HG03558 (cell line): Measurements from ENCODE around the gene ANKS1B.

Source experiments
- ATAC-seq: cut with Tn5 transposase; IDR thresholded peaks from one replicate; pipeline ENCODE4 v1.9.1; 2021; ENCODE audit warnings: moderate number of reproducible peaks; ENCODE audit not compliant: unreplicated experiment; ENCODE audit errors: extremely low read depth

The ANKS1B gene

DNA sequence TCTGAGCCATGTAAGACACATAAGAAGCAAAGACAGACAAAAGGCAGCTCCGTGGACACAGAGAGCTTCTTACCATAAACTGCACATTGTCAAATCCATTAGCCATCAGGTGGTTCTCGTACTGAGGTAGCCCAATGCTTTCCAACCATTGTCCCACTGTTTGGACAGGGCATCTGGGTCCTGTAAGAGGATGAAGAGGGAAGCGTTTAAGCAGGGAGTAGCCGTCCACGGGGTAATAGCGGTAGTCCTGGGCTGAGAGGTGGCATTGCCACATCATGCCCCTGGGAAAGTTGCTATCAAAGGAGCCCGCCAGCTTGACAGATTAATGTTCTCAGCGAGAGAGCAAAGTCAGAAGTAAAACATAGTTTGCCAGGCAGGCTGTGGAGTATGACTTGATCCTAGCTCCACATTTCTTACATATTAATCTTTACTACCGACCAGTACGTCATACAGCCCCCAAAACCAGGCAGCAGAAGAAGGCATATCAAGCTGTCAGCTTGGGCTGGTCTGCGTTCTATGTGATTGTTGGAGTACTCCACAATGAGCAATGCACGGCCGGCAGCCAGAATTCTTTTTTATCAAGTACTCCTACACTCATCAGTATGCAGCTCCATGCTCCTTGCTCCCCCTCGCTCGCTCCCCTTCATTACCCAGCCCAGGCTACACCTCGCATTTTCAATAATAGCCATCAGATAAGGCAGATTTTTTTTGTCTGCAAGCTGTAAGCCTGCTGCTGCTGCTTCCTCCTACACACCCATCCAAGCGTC is 830.3 kb downstream of the ANKS1B start:
- no peak for ATAC-seq

DNA sequence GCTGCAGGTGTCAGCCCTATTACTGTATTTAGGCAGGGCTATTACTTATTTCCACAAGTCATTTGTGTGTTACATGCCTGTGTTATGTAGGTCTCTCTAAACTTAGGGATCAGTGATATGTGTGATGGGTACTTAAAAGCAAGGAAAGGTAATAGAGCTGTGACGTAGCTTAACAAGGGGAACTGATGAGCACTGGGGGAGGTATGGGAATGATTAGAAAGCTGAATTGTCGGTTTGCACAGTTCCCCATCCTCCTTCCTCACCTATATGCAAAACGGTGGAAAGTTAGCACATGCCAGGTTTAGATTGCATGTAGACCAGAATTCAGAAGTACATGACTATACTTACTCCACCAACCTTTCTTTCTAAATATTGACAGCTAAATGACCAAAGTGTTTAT is 831.4 kb downstream of the ANKS1B start:
- ATAC-seq, result no peak

DNA sequence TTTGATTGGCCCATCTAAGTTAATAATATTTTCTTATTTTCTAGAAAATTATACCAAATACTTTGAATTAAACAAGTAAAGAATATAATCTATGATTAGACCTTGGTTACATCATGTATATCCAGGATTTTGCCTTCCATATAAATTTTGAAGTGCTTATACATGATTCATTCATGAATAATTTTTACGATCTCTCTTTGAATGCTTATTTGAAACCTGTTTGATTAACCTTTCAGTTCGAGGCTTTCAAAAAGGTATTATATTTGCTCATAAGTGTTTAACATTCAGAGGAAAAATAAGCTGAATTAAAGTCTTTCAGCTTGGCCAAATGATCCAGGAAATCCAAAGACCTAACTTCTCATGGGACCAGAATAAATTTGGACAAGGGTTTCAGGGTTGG is 832.4 kb downstream of the ANKS1B start:
- no peak for ATAC-seq

GRCh38 chr12:99151744-99152143 is 833.0 kb downstream of the ANKS1B start:
- no peak for ATAC-seq

DNA sequence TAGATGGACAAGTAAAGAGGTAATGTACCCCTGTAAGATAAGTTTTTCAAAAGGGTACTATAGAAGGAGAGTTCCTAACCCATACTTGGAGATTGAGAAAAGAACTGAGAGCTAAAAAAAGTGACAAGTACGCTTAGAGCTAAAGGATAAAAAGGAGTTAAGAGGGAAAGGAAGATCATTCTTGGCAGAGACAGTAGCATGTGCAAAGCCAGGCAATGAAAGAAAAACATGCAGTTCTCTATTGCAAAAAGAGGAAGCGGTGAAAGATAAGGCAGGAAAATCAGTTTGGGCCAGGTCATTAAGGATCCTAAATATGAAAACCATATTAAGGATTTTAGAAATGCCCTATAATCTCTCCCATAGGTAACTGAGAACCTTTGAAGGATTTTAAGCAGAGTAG is 837.6 kb downstream of the ANKS1B start:
- no peak for ATAC-seq

GRCh38 chr12:99146730-99147129 is 838.0 kb downstream of the ANKS1B start:
- ATAC-seq, result no peak

DNA sequence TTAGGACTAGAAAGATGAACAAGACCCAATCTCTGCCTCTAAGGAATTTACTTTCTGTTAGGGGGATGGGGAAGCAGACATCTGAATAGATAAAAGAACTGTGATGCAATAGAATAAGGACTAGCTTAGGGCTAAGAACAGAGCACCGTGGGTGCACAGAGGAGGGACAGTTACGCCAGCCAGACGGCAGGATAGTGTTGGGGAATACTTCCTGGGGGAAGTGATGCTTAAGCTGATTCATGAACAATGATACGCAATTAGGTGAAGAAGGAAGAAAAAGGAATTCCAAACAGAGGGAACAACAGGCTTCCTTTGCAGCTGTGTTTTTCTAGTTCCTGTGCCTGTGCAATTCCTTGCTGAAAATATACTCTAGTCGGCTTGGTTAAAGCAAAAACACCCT is 838.6 kb downstream of the ANKS1B start:
- ATAC-seq, result no peak

DNA sequence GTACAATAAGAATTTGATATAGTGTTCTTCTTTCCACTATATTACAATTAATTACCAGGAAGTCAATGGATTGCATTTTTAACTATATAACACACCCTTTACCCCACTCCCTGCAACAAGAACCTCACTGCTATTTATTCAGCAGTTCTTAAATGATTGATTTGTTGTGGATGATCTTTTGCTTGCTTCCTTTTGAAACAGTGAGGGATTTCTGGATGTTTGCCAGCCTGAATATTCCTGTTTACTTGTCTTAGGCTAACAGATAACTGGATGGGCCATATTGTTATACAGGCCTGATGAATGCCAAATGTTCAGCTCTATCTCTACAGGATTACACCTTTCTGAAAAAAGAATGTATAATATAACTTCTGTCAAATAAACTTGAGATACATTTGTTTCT is 842.1 kb downstream of the ANKS1B start:
- no peak for ATAC-seq

DNA sequence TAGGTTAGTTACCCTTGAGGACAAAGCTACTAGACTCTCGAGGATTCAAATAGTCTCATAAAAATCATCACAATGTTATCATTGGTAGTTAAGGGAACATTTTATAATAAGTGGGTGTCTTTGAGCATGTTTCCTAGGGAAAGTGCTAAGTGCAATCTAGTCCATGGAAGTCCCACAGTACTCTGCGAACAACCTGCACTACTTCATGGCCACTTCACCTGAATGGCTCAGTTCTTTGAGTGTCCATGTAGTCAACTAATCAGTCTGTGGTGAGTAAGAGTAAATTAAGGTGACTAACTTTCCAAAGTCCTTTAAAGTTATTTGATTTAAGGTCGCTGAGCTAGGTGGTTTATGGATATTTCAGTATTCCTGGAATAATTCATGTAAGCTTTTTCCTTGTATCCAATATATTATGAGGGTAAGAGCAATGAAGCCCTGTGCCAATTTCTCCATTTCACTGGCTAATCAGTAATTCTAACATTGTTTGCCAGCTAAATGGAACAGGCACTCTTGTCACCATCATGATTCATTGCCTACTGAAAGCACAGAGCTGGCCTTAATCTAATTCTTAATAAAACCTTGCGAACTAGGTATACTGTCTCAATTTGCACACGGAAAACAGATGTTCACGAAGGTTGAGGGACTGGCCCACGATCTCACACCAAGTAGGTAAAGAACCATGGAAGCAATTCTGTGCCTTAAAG is 844.6 kb downstream of the ANKS1B start:
- no peak for ATAC-seq

DNA sequence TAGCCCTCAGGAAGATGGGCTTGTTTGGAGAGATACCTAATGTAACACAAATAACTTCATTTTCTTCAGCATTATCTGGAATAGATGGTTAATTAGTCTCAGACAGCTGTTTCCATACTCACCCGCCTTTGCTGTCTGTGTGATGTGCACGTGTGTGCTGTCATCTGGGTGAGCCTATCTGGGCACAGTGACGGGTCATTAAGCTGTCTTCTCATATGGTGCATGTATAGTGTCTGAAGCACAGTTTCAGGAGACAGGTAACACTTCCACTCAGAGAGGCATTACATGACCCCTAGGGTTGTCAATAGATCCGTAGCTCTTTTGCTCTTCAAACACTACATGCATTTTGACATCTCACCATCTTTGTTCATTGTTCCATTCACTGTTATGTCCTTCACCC is 846.3 kb downstream of the ANKS1B start:
- no peak for ATAC-seq

DNA sequence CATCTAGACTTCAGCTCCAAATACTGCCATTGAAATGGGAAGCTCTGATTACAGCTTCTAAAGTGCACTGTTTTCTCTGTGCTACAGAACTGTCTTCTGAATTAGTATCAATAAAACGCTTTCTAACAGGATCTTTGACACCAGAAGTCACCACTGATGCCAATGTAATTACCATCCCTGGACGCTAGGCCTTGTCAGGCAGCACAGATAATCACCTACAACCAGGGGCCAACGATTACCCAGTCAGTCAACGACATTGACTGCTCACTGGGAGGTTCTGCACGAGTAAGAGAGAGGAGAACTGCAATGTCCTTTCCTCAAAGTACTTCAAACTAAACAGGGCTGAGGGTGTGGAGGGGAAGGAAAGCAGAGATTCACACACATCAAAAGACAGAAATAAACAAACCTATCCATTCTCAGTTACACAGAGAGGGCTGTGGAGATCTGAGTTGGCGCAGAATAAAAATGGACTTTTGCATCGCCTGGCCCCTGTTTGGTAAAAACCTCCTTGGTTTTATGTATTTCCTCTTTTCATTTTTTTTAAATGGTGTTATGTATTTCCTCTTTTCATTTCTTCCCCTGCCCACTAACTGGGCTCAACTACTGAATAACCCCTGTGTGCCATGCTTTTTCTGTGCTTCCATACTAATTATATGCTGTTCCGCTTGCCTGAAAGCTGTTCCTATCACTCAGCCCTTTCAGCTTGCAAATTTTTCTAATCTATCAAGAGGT is 847.4 kb downstream of the ANKS1B start:
- no peak for ATAC-seq

DNA sequence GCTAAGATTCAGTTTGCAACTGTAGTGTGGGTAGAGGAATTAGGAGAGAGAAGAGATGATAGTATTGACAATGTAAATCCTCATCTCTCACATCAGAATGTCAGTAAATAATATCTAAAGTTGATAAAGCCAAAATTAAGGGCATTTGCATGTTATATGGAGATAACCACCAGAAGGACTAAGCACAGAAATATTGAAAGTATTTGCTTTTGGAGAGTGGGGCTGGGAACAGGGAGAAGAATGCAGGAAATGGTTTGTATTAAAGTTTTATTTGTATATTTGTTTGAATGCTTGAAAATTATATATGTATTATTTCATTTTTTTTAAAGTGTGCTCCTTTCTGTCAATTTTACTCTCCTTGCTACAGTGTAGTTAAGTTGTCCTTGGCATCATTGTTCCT is 848.2 kb downstream of the ANKS1B start:
- ATAC-seq, result no peak

DNA sequence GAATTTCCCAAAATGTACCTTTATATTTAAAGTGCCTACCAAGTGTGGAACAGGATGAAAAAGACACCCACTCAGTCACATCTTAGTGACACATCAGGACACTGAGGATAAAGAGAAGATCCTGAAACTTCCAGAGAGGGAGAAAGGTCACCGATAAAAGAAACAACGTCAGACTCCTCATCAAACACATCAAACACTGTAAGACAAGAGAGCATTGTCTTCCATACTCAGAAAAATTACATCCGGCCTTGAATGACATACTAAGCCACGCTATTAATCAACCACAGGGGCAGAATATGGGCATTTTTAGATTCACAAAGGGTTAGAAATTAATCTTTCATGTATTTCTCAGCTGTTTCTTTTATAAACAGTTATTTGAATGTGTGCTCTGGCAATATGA is 849.4 kb downstream of the ANKS1B start:
- ATAC-seq, result no peak

GRCh38 chr12:99133401-99133800 is 851.3 kb downstream of the ANKS1B start:
- ATAC-seq, result no peak

DNA sequence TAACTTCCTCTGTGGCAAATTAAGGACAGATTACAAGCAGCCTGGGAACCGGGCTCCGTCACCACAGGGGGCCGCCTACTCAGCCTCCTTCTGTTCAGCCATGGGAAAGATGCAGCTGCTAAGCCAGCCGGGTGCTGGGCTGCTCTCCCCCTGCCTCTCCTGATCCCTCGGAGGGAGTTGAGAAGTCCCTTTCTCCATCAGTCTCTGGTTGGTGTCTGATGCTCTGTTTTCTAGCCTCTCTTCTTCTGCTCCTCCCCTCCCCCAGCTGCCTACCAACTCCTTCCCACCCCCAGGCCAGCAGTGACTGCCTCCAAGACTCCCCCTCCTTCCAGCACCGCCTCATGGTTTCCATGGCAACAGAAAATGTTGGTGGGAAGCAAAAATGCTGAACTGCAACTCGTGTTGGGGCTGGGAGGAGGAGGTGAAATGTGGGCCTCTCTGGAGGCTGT is 853.0 kb downstream of the ANKS1B start:
- ATAC-seq, result no peak

- peak; percentile 95 for ATAC-seq
These were observed 853.8 kb downstream of the ANKS1B start for GRCh38 chr12:99130808-99131553.

DNA sequence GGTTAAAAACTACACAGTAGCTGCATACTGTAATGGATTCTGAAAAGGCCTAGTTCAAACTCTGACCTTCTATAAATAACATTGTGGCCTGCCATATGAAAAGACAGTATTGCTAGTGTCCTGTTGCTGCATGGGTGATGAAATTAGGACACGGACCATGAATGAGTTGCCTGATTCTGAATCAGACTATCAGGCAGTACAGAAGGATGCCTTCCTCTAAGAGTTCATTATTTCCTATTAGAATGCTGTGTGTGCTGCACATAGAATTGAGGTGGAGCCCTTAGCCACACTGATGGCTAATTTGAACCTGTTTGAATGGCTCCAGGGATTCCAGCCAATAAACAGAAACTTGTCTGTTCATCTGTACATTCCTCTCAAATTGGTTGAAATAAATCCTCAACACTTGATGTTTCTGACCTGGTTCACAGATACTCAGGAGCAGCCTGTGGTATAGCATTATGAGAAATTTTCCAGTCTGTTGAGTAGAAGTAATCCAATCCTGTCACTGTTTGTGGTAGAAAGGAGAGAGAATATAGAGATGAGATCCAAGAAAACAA is 856.4 kb downstream of the ANKS1B start:
- ATAC-seq, result no peak

DNA sequence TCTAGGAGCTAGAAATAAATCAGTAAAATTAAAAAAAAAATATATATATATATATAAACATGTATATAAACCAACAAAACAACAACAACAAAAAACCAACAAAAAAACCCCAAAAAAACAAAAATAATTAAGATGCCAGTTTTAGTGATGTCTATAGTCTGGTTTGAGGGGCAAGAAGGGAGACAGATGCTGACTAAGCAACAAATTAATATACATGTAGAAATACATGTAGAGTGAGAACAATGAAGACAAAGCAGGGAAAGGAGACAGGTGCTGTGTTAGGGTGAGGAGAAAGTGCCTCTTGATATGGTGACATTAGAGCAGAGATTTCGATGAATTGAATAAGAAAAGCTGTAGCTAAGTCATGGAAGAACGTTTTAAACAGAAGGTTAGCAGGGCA is 861.8 kb downstream of the ANKS1B start:
- no peak for ATAC-seq

GRCh38 chr12:99122496-99122895 is 862.2 kb downstream of the ANKS1B start:
- no peak for ATAC-seq

GRCh38 chr12:99121546-99121945 is 863.2 kb downstream of the ANKS1B start:
- ATAC-seq, result no peak
